Measurements from ENCODE around the gene DACT3.

DNA sequence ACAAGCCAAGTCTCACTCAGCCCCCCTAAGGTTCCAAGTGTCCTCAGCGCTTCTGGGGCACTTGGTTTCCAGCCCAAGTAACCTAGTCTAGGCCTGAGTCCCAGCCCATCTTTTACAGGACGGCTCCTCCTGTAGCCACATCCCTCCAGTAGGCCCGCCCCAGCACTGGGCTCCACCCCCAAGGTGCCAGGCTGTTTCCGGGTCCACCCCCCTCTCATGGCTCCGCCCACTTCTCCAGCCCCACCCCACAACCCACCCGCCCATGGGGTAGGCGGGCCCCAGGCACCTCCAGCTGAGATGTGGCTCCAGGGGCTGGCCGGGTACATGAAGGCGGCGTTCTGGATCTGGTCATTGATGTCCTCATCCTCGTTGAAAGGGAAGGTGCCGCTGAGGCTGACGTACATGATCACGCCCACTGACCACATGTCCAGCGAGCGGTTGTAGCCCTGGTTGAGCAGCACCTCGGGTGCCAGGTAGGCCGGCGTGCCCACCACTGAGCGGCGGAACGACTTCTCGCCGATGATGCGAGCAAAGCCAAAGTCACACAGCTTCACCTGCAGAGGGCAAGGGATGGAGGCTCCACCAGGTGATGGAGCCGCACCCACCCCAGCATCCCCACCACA, 17.2 kb upstream of the DACT3 start:
- TF ChIP-seq, protein P1, sequence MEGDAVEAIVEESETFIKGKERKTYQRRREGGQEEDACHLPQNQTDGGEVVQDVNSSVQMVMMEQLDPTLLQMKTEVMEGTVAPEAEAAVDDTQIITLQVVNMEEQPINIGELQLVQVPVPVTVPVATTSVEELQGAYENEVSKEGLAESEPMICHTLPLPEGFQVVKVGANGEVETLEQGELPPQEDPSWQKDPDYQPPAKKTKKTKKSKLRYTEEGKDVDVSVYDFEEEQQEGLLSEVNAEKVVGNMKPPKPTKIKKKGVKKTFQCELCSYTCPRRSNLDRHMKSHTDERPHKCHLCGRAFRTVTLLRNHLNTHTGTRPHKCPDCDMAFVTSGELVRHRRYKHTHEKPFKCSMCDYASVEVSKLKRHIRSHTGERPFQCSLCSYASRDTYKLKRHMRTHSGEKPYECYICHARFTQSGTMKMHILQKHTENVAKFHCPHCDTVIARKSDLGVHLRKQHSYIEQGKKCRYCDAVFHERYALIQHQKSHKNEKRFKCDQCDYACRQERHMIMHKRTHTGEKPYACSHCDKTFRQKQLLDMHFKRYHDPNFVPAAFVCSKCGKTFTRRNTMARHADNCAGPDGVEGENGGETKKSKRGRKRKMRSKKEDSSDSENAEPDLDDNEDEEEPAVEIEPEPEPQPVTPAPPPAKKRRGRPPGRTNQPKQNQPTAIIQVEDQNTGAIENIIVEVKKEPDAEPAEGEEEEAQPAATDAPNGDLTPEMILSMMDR (IDR thresholded peaks at IDR 0.05), result no peak
- TF ChIP-seq, protein P2, sequence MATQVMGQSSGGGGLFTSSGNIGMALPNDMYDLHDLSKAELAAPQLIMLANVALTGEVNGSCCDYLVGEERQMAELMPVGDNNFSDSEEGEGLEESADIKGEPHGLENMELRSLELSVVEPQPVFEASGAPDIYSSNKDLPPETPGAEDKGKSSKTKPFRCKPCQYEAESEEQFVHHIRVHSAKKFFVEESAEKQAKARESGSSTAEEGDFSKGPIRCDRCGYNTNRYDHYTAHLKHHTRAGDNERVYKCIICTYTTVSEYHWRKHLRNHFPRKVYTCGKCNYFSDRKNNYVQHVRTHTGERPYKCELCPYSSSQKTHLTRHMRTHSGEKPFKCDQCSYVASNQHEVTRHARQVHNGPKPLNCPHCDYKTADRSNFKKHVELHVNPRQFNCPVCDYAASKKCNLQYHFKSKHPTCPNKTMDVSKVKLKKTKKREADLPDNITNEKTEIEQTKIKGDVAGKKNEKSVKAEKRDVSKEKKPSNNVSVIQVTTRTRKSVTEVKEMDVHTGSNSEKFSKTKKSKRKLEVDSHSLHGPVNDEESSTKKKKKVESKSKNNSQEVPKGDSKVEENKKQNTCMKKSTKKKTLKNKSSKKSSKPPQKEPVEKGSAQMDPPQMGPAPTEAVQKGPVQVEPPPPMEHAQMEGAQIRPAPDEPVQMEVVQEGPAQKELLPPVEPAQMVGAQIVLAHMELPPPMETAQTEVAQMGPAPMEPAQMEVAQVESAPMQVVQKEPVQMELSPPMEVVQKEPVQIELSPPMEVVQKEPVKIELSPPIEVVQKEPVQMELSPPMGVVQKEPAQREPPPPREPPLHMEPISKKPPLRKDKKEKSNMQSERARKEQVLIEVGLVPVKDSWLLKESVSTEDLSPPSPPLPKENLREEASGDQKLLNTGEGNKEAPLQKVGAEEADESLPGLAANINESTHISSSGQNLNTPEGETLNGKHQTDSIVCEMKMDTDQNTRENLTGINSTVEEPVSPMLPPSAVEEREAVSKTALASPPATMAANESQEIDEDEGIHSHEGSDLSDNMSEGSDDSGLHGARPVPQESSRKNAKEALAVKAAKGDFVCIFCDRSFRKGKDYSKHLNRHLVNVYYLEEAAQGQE (IDR thresholded peaks at IDR 0.05; ENCODE audit: insufficient read depth in 1 of 2, low read depth in 2 of 2, low read length in 1 of 2), result no peak
- TF ChIP-seq TCF7L2 (IDR thresholded peaks at IDR 0.05; ENCODE audit: low read depth, low read length) (no peak), POLR2AphosphoS5 (IDR thresholded peaks at IDR 0.05; ENCODE audit: low read depth, low read length) (no peak), SIN3A (IDR thresholded peaks at IDR 0.05; ENCODE audit: borderline replicate concordance, insufficient read depth, low read depth, low read length) (no peak)
